ENCODE data around the gene CUBN.

- no peak for TF ChIP-seq EZH2 (IDR thresholded peaks at IDR 0.05)
- TF ChIP-seq POLR2AphosphoS5 (IDR thresholded peaks at IDR 0.05; ENCODE audit: borderline replicate concordance, low read depth, low read length), result no peak
These were observed 53.9 kb downstream of the CUBN start for GRCh38 chr10:17075533-17076359.

All from SK-N-MC (cell line).